Activated CD4-positive, alpha-beta T cell treated with anti-CD3 and anti-CD28 coated beads, Interleukin-10, Interleukin-2, amounts not matched to agents 100 ng/mL and 50 ng/mL, durations not matched to agents 16 hours and 8 hours (primary cell): ENCODE data around the gene KIF16B.

Experiments
- DNase-seq: peaks from one replicate; pipeline ENCODE4 v3.0.0-alpha.2; 2020

Gene KIF16B

DNA sequence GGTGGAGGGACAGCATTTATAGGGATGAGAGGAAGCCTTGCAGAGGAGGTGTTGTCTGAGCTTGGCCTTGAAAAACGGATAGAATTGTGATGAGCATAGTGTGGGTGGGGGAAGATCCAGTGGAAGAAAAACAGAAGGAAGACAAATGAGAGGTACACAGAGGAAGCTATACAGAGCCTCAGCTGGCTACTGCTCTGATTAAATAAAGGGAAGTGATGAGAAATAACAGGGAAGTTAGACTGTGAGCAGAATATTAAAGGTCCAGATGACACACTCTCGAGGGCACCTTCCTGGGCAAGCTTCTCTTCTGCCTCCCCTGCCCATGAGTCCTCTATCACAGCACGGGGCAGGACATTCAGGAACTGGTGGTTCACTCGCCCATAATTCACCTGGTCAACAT is 182.3 kb downstream of the KIF16B start:
- DNase-seq = no peak

DNA sequence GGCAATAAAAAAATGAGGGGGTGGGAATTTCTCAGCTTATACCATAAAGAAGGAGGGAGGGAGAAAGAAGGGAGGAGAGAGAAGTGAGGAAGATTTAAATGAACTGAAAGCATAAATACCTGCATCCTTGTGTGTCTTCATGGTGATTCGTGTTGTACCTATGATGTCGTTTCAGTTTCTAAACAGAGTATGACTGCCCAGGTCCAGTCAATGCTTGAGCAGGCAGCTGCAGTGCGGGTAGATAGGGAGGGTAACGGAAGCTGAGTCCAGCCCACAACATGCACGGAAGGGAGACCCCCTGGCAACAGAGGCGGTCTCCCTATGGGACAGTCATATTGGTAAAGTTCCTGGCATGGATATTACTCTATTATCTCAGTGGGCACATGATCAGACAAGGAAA is 184.5 kb downstream of the KIF16B start:
- DNase-seq = no peak

- DNase-seq = no peak
Observed at GRCh38 chr20:16387666-16388065, 185.6 kb downstream of the KIF16B start.

- no peak for DNase-seq
Observed at GRCh38 chr20:16385891-16386290, 187.4 kb downstream of the KIF16B start.

DNA sequence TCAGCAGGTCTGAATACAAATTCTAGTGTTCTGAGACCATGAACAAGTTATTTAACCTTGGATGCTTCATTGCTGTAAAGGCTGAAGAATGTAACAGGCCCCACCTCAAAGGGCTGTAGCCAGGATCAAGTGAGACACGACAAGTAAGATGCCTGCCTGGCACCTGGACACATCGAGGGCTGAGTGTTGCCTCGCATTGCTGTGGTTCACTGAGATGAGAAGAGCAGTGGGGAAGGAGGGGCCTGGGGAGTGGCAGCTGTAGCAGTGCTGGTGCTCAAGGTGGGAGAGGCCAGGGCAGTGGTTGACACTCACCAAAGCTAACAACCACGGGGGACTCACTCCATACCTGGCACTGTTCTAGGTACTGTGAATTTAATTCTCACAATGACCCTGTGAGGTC is 187.8 kb downstream of the KIF16B start:
- DNase-seq = no peak

GRCh38 chr20:16381444-16381843 is 191.8 kb downstream of the KIF16B start:
- DNase-seq = no peak

DNA sequence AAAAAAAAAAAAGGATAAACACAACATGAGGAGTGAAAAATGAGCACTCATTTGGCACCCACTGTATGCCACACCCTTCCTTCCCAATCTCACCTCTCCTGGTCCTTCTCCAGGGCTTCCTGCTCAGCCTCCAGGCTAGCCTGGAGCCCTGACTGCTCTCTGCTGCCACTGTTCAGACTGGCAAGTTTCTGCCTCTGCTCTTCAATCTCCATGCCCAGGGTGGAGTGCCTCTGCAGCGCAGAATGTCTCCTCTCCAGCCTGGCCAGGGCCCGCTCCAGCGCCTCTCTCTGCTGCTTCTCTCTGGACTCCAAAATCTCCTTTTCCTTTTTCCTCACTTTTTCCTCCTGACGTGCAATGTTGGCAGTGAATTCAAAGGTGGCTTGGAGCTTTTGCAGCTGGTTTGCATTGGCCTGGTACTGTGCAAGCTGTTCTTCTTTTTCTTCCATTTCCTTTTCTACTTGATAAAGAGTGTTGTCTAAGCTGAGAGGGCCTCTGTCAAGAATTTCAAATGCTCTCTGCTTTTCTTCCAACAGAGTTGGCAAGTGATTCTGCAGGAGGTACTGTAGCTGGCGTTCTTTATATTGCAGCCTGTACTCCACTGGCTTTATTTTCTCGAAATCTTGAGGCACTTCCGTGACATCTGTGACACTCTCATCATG is 194.4 kb downstream of the KIF16B start:
- no peak for DNase-seq

DNA sequence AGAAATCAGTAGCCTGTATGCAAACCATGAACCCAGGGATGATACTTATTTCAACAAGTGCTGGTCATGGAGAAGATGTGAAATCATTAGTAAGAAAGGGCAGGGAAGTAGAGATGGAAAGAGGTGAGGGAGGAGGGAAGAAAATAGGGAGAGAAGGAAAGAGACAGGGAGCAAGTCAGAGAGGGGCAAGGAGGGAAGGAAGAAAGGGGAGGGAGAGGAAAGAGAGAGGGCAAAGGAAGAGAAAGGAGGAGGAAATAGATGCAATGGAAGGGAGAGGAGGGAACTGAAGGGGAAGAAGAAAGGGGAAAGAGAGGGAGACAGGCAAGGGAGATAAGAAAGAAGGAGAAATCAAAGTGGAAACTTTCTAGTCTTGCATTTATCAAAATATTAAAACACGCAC is 195.1 kb downstream of the KIF16B start:
- no peak for DNase-seq

DNA sequence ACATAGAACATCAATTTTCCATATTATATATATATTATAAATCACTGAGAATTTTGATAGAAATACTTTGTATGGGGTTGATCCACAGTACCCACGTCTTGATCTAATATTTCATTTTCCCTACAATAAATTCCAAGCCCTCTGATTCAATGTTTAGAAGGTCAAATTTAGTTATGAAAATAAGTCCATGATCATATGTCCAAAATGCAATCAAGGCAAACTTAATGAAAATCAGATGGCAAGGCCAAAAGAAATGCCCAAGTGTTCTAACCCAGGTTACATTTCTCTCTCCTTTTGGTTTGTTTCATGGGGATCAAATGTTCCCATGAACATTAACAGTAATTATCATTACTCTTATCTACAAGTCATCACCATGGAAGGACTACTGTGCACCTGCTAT is 203.8 kb downstream of the KIF16B start:
- DNase-seq = no peak

DNA sequence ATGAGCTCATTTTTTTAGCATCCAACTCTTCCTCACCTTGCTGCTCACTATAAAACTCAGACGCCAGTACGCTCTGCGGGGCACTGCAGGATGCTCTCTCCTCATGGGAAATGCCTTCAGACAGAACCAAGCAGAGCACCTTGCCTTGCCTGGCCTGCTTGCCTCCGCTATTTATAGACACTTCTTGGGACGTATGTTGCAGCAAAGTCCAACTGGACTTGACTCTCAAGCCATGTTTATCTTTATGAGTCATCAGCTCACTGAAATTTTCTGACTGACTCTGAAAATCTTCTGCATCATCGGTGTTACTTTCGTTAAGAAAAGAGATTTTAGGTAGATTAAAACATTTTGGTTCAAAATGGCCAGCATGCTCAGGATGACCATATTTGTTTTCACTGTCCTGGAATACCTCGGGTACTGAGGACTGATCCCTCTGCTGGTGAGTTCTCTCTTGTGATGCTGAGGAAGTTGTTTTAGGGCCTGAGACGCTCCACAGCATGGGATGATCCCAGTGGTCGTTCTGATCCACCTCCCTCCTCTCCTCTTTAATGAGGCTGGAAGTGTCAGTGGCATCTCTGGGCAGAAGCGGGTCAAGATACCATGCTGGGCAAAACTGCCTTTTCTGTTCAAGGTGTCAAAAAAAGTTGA is 204.5 kb downstream of the KIF16B start:
- DNase-seq = no peak

DNA sequence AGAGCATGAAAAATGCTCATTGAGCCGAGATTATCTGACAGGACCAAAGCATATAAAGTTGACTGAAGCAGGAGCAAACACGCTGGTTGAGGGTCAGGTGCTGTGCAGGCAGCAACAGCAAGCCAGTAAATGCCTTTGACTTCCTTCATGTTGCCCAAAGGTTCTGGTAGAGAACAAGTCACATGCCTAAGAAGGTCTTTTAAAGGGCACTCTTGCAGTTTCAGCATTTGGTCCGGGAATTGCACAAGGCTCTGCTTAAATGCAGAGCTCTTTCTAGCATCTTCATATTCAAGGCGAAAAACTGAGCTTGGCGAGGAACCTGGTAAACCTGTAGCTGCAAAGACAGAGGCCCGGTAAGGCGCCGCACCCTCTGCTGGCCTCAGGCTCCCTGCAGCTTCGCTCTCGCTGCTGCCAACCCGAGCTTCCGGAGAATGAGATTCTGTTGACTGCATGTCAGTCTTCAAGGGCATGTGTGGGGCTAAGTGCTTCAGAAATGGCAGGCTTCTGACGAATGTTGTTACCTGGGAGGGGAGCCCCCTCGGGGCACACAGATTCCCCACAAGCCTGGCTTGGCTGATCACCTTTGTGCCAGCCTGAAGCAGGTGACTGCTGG is 205.2 kb downstream of the KIF16B start:
- DNase-seq = no peak

DNA sequence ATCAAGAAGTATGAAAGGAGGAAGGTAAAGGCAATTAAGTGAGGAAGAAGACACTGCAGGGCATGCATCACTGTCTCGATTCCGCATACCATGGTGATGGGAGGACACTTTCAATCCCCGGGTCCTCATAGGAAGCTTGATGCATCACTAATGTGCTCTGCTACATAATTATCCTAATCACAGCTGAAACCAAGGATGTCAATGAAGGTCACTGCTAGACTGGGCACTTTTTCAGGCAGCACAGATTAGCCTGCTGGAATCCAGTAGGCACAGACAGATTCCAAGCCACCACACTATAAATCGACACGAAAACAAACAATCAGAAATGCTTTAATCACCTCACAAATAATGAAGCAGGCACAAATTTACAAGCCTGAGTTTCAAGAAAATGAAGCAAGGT is 206.7 kb downstream of the KIF16B start:
- DNase-seq = no peak

DNA sequence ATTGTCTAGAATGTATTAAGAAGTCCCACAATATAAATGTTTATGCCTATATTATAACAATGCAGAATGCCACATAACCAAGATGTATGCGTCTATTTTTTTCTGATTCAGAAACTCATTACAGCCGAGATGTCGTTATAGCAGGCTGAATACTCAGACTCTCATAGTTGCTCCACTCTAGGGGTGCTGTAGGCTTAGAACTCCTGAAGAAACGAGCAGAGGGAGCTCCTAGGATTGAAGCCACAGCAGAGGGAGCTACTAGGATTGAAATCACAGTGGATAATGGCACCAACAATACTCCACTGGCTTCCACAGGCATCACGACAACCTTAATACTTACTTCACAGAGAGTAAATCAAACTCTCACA is 208.9 kb downstream of the KIF16B start:
- DNase-seq = no peak

- DNase-seq = no peak
Observed at GRCh38 chr20:16363506-16364319, 209.5 kb downstream of the KIF16B start.

DNA sequence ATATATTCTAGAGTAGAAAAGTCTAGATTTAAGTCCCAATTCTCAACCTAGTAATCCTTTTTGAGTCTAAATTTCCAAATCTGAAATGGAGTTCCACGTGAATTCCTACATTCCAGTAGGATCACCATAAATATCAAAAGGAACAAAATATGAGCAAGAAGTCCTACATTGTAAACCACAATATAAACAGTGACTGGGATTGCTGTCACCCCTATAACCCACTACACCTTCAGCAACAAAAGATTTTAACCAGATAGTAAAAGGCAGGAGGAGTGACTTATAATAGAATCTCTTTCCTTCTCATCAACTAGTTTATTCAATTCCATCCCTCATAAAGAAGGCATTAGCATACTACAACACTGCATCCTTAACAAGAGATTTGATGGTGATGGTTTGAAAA is 210.6 kb downstream of the KIF16B start:
- no peak for DNase-seq

DNA sequence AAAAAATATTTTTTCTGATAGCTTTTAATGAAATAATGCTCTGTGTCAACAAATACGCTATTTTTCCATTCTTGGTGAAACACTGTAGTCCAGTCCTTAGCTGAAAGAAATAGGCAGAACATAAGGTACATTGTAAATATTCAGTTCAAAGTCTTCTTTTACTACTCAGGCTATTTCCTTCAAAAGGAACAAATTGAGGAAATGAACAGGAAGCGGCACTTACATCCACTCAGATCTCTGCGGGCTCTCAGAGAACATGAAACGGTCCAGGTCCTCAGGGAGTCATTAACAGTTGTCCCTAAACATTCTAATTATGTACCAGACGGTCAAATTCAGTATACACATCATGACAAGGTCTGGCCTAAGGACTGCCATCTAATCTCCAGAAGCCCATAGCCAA is 212.6 kb downstream of the KIF16B start:
- DNase-seq = no peak

- no peak for DNase-seq
Observed at GRCh38 chr20:16353417-16353781, 219.8 kb downstream of the KIF16B start.

DNA sequence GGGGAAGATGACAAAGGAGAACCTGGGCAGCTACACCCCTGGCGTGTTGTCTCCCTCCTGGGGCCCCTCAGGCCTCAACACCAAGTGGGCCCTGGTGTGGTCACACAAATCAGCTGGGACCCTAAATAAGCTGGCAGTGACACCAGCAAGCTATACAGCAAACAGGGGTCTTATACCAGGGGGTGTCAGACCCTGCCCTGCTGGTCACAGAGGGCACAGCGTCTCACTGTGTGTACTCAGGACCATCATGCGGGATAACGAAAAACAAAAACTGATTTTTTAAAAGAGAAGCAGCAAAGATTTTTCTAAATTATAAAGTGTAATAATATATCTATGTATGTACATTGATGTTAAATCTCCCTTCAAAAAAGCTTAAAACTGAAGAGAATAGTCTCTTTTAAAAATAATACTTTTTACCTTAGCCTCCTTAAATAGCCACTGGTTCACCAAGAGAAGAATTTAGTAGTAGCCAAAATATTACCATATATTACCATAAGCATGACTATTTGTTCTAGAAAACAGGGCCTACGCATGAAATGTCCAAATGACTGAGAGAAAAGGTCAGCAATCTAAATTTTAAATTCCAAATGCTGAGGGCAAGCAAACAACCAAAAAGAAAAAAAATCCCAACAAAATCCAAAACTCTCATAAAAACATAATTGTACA is 220.4 kb downstream of the KIF16B start:
- DNase-seq = no peak

DNA sequence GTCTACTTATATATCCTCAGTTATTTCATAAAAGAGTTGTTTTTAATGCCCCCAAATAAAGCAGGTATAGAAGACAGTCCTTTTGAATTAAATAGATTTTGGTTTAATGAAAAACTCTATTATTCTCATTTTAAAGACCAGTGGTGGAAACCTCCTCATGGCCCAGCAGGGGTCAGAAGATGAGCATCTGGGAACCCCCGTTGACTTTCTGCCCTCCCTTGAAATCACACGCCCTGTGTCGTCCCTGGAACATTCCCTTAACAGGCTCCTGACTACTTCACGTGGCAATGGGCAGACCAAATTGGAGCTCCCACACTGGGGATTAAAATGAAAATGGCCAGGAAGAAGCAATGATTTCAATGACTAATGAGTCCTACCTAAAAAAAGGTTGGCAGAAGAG is 220.9 kb downstream of the KIF16B start:
- DNase-seq = no peak

DNA sequence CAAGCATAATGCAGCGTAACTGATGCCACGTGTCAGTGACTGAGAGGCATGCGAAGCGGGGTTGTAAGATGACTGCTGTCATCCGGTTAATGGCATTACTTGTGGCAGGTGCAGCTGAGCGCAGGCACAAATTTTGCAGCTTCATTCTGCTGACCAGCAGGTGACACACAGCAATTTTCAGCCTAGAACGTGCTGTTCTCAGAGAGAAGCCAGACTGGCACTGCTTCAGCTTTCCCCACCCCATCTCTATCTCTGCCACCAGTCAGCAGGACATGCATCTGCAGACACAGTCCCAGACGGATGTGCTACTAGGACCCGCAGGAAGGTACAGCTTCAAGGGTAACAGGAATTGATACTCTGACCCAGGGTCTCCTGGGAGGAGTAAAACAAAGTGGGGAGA is 221.8 kb downstream of the KIF16B start:
- DNase-seq = no peak

DNA sequence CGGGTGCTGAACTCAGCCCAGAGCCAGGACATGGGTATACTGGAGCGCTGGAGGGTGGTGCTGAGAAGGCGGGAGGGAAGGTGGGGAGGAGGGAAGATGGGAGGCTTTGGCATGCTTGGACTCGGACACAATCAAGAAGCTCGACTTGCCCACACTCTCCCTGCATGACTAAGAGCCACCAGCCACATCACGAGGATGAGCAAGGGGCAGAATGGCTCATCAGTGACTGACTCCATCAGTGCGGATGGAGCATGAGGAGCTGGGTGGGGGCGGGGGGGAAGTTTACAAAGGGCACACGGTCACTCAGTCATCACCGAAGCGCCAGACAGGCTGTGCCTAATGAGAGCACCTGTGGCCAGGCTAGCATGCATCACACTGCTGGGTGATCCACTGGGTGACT is 222.8 kb downstream of the KIF16B start:
- no peak for DNase-seq

- DNase-seq = no peak
Observed at GRCh38 chr20:16349523-16350260, 223.6 kb downstream of the KIF16B start.

DNA sequence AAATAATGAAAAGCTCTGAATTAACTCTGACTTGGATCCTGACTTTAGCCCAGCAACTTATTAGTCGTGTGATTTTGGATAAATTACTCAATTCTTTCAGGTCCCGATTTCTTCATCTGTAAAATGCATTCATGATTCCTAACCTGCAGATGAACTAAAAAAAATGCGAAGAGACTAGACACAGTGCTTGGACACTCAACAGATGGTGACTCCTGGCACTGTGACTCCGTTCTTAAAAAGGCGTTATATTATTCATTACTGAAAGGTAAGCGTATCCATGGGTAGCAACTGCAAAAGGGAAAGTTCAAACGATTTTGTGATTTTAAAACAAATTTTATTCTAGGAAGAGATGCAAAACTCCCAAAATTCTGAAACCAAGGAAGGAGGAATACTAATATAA is 226.3 kb downstream of the KIF16B start:
- DNase-seq = no peak
